ENCODE results near the gene NR2C2.

The NR2C2 gene

GRCh38 chr3:14921811-14922705, 25.3 kb upstream of the NR2C2 start:
- no peak for DNase-seq

DNA sequence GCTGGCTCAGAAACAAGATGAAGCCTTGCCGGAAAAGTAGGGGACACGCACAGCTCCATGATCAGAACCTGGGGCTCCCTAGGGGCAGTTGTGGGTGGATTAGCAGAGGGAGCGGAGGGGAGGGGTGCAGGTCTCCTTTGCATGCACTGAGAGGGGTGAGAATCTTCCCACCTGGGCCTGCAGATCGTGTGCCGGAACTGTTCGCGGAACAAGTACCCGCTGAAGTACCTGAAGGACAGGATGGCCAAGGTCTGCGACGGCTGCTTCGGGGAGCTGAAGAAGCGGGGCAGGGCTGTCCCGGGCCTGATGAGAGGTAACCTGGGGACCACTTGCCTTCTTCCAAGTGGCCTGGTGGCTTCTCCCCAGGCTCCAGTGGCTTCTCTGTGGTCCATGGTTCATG, 24.5 kb upstream of the NR2C2 start:
- DNase-seq: no peak

DNA sequence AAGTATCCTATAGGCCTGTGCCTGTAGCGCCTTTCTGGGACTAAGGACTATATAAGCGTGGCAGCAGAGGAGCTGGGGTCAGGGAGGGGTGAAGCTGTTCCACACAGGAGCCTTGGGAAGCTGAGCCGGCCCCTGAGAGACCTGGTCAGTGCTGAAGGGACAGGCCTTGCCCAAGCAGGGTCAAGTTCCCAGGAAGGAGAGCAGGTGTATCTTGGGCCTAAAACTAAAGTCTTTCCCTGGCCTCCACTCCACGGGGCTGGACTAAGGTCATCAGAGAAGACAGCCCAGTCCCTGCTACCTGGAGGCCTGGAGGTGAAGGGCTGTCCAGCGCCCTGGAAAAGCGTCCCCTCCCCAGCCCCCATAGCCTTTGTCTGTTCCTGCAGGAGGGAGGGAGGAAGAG, 23.9 kb upstream of the NR2C2 start:
- DNase-seq: no peak

DNA sequence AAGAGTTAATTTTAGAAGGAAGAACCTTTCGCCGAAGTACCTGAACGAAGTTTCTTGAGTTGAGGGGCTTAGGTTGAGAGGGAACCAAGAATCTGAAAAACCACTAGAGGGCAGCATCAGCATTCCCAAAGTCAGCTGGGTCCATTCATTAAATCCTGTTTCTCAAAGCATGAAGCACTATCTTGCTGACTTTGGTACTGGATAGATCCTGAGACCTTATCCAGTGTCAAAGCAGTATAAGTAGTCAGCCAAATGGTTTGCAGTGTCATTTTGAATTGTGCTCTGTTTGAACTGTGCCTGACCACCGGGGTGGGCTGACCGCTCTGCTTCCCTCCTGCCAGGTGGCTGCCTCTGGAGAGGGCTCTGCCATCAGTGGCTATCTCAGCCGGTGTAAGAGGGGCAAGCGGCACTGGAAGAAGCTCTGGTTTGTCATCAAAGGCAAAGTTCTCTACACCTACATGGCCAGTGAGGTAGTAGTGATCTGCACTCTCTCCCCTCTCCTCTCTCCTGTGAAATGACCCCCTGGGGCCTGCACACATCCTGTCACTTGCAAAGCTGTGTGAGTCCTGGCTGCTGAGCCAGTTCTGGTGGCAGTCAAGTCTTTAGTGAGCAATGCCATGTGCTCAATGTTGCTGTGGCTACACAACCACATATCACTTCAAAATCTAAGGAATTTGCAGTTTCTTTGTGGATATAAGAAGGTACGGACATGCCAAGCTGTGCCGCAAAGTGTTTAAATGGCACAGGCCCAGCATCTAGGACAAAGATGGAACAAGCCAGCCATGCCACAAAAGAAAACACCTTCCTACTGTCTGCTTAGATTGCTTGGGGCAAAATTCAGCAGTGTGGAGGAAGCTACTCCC, 21.4 kb upstream of the NR2C2 start:
- DNase-seq: peak; percentile 12

DNA sequence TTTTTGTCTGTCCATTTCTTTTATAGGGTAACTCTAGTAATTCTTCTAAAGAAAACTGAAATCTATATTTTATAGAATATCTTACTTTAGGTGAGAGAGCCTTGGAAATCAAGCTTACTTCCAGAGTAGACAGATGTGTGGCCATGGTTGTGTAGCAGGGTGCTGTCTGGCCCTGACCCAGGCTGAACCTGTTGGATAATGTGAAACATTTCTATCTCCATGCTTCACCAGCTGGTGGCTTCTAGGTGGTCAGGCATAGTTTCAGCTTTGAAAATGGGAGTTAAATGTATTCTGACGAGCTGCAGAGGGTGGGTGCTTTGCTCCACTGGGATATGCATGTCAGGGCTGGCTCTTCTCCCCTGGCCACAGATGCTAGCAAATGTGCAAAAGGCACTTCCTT, 20.8 kb upstream of the NR2C2 start:
- no peak for DNase-seq

DNA sequence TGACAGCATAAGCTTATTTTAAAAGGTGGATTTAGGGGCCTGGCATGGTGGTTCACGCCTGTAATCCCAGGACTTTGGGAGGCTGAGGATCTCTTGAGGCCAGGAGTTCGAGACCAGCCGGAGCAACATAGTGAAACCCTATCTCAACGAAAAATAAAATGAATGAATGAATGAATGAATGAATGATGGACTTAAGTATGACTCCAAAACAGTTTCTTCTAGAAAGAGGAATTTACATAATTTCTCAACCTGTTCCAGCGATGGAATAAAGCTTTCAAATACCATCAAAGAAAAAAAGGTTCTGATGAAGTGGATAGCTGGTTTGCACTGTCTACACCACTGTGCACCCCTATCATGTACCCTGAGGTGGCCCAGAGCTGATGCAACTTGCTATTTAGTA, 20.1 kb upstream of the NR2C2 start:
- DNase-seq: no peak

DNA sequence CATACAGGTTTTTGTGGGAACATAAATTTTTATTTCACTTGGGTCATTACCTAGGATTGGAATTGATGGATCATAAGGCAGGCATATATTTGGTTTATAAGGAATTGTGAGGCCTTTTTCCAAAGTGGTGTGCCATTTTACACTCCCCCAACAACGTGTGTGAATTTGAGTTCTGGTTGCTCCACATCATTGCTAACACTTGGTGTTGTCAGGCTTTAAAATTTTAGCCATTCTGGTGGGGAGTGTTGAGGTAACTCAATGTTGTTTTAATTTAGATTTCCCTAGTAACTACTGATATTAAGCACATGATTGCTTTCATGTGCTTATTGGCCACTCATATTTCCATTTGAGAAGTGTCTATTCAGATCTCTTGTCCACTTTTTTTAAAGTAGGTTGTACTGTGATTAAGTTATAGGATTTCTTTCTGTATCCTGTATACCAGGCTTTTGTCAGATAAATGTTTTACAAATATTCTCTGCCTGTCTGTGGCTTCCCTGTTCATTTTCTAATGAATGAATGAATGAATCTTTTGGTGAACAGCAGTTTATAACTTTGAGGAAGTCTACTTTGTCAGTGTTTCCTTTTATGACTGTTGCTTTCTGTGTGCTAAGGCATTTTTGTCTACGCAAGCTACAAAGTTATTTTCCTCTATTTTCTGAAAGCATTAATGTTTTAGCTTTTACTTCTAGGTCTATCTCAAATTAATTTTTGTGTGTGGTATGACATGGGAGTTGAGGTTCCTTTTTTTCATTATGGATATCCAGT, 17.9 kb upstream of the NR2C2 start:
- no peak for DNase-seq

DNA sequence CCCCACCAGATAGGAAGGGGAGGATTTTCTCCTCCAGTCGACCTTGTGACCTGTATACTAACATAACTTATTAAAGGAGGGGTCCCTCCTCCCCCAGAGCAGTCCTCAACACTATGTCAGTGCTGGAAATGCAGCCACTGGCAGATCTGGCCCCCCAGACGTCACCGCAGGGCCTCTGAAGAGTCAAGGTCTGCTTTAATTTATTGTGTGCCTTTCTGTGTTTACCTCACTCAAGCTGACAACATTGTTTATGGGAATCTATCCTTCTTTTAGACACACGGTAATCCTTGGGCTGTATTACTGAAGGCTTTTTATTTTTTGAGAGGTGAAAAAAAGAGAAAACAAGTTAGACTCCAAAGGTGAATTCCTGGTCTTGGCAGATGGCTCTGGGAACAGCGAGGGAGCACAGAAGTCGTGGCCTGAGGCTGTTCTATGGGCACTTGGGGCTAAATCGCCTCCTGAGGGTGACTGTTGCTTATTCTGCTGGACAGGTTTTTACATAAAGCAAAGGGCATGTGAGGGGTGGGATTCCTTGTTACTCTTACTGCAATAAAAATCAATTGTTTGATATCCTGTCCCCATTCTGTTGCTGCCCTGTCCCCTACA, 13.5 kb upstream of the NR2C2 start:
- DNase-seq: no peak

GRCh38 chr3:14935592-14936345, 11.6 kb upstream of the NR2C2 start:
- DNase-seq: no peak

DNA sequence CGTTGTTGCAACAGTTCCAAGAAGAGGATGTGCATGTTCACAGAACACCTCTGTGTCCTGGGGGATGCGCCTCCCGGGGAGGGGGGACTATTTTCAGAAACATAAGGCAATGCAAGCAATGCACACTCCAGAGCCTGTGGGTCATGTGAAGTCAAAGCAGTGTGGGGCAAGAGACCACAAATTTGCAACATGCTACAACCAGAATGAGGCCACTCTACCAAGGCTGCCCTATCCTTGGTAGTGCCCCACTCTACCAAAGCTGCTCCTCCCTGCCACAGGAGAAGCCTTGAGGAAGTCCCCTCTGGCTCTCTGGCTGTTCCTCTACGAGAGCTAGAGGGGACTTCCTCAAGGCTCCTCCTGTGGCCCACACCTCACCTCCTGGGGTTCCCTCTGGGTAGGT, 8.4 kb upstream of the NR2C2 start:
- DNase-seq: no peak

GRCh38 chr3:14941871-14942270, 5.5 kb upstream of the NR2C2 start:
- DNase-seq: no peak

- no peak for DNase-seq
Observed at GRCh38 chr3:14943042-14943441, 4.3 kb upstream of the NR2C2 start.

DNA sequence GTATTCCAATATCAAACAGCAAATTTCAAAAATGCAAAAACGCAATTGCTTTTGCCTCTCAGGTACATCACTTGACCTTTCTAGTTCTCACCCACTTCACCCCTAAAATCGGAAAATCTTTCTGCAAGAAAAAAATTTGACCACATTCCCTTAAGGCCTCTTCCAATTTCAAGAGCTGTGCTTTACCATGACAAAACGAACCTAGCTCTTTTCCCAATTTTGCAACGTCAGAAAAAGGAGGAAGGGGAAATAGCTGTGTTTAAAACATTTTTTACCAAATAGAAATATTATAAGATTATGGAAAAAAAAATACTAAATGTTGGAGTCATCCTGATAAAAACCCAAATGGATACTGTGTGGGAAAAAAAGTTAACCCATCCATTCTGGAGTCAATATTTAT, 1.1 kb upstream of the NR2C2 start:
- no peak for DNase-seq

GRCh38 chr3:14946739-14947099, 664 bp upstream of the NR2C2 start:
- no peak for DNase-seq

DNA sequence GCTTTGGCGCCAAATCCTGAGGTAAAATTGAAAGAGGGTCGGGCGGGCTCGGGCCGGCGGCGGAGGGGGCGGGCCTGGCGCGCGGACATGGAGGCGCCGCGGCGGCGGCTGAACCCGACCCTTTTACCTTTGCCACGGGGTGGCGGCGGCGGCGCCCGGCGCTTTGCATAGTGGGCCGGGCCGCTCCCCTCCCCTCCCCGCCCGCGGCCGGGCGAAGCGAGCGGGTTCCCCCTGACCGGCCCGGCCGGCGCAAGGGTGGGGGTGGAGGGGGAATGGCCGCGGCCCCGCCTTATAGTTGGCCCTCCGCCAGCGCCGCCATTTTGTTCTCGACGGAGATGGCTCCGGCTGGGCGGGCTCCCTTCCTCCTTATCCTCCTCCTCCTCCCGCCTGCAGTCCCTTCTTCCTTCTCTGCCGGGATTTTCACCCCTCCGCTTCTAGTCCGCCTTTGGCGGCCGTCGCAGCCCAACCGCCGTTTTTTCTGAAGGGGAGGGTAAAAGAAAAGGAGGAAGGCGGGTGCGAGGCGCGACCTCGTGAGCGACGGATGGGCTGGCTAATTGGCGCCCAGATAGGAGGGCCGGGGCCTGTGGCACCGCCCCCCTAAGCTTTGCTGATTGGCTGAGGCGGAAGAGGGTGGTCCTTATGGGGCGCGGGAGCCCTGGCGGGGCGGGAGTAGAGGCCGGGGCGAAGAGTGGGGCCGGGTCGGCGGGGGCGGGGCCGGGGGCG, 664 bp downstream of the NR2C2 start:
- peak; percentile 89 for DNase-seq

GRCh38 chr3:14948609-14949038, 1.2 kb downstream of the NR2C2 start:
- no peak for DNase-seq

- no peak for DNase-seq
Observed at GRCh38 chr3:14949126-14949525, 1.7 kb downstream of the NR2C2 start.

- no peak for DNase-seq
Observed at GRCh38 chr3:14950274-14950673, 2.9 kb downstream of the NR2C2 start.

DNA sequence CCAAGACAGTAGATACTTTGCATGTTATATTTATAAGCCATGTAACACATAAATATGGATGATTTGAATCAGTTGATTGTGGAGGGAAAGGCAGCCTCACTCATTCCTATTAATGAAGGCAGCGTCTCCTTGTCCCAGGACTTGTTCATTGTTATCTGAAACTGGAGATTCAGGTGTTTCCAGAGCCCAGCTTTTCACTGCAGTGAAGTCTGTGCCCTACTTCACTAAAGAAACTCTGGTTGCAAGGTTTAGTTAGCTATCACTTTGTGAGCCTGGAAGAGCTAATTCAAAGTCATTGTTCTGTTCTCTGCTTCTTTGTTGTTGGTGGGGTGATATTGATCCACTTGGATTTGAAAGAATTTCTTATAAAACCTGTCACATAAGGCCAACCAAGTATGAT, 9.8 kb downstream of the NR2C2 start:
- no peak for DNase-seq

- DNase-seq: no peak
Observed at GRCh38 chr3:14957925-14958324, 10.5 kb downstream of the NR2C2 start.

DNA sequence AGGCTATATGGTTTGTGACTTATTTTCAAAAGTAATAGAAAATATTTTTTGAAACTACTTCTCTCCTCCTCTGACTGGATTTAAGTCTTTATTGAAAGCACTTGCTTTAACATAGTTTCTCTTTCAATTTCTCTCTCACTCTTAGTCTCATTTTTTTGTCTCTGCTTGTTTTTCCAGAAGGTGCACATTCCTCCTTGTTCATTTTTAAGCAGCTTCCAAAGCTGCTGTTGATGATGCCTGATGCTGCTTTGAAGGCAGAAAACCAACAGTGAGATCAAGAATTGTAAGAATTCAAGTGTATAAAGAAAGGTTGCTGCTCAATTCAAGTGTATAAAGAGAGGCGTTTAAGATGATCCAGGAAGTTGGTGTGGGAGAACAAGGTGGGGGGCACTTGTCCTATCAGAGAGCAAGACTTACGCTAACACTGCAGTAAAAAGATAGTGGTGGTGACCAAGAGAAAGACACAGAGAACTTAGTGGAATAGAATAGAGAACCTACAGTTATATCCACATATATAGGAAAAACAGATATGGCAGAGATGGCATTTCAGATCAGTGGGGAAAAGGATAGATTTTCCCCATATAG, 12.1 kb downstream of the NR2C2 start:
- DNase-seq: no peak

Data from NCI-H1048 (cell line).